H1 (cell line): Measurements from ENCODE around the gene RCE1.

Source experiments
- EP300 ChIP-seq, 2 experiments: IDR thresholded peaks; 1 replicate in 1 of 2; 2 replicates in 1 of 2; pipeline ENCODE4 v1.6.1; 2011 to 2012; ENCODE audit warnings: low read depth in 2 of 2, low read length in 2 of 2, mild to moderate bottlenecking in 2 of 2, borderline replicate concordance in 1 of 2, inconsistent platforms in 1 of 2, moderate library complexity in 1 of 2
- EZH2 ChIP-seq: fragments of 200-600 bp; sonication (generic); IDR thresholded peaks from 2 replicates; pipeline ENCODE4 v1.7.1; 2012; ENCODE audit warnings: low read depth, mild to moderate bottlenecking, moderate library complexity, low read length, inconsistent platforms; ENCODE audit not compliant: severe bottlenecking
- POLR2A ChIP-seq, 2 experiments: IDR thresholded peaks; 1 replicate in 1 of 2; 2 replicates in 1 of 2; pipeline ENCODE4 v1.6.1; 2011; ENCODE audit warnings: low read depth in 2 of 2, low read length in 2 of 2, mild to moderate bottlenecking in 2 of 2; ENCODE audit errors: control extremely low read depth in 1 of 2
- RAD21 ChIP-seq, 2 experiments: IDR thresholded peaks in 1 of 2; conservative IDR thresholded peaks in 1 of 2; 2 replicates each; pipeline ENCODE4 v1.6.1; 2011; ENCODE audit warnings: low read depth in 2 of 2, low read length in 2 of 2, improper control_type of control experiment in 1 of 2, inconsistent platforms in 1 of 2, mild to moderate bottlenecking in 1 of 2, moderate library complexity in 1 of 2
- TAF7 ChIP-seq: optimal IDR thresholded peaks from 2 replicates; pipeline ENCODE3; 2011; ENCODE audit warnings: low read depth, mild to moderate bottlenecking, inconsistent platforms, low read length, moderate library complexity, borderline replicate concordance
- TBP ChIP-seq: IDR thresholded peaks from 2 replicates; pipeline ENCODE4 v1.6.1; 2011; ENCODE audit warnings: low read depth, low read length, improper control_type of control experiment
- TCF12 ChIP-seq: IDR thresholded peaks from 2 replicates; pipeline ENCODE4 v1.6.1; 2011; ENCODE audit warnings: low read depth, mild to moderate bottlenecking, low read length
- TF ChIP-seq, protein P1 (sequence below), 3 experiments: IDR thresholded peaks; 1 replicate in 2 of 3; 2 replicates in 1 of 3; pipeline versions ENCODE4 v1.5.1 to v1.6.1; 2011; ENCODE audit warnings: low read length in 3 of 3, mild to moderate bottlenecking in 3 of 3, inconsistent platforms in 2 of 3, low read depth in 1 of 3, moderate library complexity in 1 of 3; ENCODE audit not compliant: insufficient read depth in 1 of 3; ENCODE audit errors: control extremely low read depth in 1 of 3
- TF ChIP-seq, protein P2 (sequence below): IDR thresholded peaks from 2 replicates; pipeline ENCODE4 v1.6.1; 2011; ENCODE audit warnings: low read length, improper control_type of control experiment

DNA sequence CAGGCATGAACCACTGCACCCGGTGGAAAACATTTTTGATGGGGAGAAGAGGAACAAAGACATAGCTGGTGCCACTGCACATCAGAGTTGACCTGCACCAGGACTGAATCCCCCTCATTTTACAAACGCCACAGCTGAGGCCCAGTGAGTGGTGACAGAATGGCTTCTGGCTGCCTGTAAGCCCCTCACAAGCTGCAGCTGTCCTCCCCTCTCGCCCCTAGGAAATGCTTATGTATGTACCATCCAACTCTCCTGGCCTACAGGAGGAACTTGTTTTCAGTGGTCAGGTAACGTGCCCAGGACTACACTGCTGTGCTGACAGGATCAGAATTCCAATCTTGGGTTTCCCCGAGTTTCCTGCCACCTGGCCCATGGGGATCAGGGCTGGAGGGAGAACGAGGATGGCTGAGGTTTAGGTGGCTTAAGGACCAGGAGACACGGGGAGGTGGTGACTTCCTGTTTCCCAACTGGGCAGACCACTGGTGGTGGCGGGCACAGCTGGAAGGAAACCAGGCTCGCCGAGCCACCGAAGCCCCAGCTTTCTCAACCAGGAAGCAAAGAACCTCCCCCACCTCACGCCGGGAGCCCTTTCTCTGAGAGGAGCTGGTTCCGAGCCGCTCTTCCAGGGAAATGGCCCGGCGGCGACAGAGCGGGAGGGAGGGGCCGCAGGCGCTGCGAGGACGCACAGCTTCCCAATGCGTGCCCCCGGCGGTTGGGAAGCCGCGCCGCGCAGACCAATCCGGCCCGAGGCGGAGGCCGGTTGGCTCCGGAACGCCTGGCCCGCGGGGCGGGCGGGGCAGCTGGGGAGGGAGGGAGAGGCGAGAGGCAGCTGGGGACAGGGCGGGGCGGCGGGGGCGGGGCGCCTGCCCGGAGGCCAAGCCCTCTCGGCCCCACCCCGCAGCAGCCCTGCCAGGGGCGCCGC lies 12.6 kb downstream of the RCE1 start:
- TF ChIP-seq POLR2A (IDR thresholded peaks at IDR 0.05; ENCODE audit: control extremely low read depth in 1 of 2, low read depth in 2 of 2, low read length in 2 of 2) (peak in 1 of 2 experiments; percentile 70; a peak in 2 of 3 replicates), TCF12 (no peak), RAD21 (IDR thresholded peaks at IDR 0.05 in 1 of 2, conservative IDR thresholded peaks at IDR 0.05 in 1 of 2; ENCODE audit: low read depth in 2 of 2, low read length in 2 of 2) (no peak; a peak in 1 of 4 replicates), TAF7 (peak; percentile 54), TBP (no peak; the same call in 1 of the 2 replicates), EZH2 (peak; percentile 18), EP300 (IDR thresholded peaks at IDR 0.05; ENCODE audit: borderline replicate concordance in 1 of 2, low read depth in 2 of 2, low read length in 2 of 2) (no peak)
- TF ChIP-seq, protein P1, sequence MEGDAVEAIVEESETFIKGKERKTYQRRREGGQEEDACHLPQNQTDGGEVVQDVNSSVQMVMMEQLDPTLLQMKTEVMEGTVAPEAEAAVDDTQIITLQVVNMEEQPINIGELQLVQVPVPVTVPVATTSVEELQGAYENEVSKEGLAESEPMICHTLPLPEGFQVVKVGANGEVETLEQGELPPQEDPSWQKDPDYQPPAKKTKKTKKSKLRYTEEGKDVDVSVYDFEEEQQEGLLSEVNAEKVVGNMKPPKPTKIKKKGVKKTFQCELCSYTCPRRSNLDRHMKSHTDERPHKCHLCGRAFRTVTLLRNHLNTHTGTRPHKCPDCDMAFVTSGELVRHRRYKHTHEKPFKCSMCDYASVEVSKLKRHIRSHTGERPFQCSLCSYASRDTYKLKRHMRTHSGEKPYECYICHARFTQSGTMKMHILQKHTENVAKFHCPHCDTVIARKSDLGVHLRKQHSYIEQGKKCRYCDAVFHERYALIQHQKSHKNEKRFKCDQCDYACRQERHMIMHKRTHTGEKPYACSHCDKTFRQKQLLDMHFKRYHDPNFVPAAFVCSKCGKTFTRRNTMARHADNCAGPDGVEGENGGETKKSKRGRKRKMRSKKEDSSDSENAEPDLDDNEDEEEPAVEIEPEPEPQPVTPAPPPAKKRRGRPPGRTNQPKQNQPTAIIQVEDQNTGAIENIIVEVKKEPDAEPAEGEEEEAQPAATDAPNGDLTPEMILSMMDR (IDR thresholded peaks at IDR 0.05; ENCODE audit: control extremely low read depth in 1 of 3, insufficient read depth in 1 of 3, low read depth in 1 of 3, low read length in 3 of 3): no peak
- TF ChIP-seq, protein P2, sequence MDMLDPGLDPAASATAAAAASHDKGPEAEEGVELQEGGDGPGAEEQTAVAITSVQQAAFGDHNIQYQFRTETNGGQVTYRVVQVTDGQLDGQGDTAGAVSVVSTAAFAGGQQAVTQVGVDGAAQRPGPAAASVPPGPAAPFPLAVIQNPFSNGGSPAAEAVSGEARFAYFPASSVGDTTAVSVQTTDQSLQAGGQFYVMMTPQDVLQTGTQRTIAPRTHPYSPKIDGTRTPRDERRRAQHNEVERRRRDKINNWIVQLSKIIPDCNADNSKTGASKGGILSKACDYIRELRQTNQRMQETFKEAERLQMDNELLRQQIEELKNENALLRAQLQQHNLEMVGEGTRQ: no peak
